HG02970 (cell line): Measurements from ENCODE around the gene CLIC5.

Experiments
- ATAC-seq: cut with Tn5 transposase; IDR thresholded peaks from one replicate; pipeline ENCODE4 v1.9.1; 2021; ENCODE audit warnings: mild to moderate bottlenecking, moderate library complexity, moderate number of reproducible peaks; ENCODE audit not compliant: unreplicated experiment, low FRiP score

Gene CLIC5

DNA sequence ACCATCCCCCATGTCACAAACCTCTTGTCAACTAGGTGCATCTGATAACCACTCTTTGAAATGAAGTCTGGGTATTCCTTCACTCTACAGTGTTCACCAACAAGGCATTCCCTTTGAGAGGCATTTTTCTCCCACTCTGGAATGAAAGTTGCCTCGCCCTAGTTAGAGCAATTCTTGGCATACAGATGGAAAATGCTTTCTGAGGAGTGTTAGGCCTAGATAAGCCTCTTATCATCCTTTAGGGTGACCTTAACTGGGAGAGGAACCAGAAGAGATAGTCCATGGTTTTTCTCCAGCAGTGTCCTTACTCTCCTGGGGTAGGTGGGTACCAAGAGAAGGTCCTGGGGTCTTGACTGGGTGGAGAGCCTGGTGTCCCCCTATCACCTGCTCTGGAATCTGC lies 14.8 kb downstream of the CLIC5 start:
- ATAC-seq: no peak

- no peak for ATAC-seq
Observed at GRCh38 chr6:45998524-45998923, 17.1 kb downstream of the CLIC5 start.

DNA sequence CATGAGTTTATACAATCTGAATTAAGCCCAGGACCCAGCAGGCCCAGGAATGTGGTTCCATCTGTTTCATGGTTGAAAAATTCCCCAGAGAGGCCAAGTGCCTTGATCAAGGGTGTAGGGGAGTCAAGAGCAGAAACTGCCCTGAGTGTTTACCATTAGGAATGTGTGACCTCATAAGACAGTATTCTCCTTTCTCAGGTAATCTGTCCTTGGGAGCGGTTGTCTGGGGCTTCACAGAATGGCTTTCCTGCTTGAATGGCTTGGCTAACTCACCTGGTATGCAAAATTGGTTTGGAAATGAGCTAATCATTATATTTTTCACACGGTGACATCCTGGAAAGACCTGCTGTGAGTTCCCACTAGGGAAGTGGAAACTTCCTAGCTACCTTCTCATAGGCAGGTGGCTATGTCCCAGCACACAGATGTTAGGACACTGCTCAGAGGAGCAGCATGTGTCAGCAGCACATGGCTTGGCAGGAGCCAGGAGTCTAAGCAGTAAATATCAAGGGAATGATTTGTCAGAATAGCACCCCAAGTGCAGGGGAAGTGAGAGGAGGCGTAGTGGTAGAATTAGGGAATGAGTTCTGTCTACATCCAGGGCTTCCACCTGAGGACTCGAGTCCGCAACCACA lies 17.7 kb downstream of the CLIC5 start:
- ATAC-seq: no peak

DNA sequence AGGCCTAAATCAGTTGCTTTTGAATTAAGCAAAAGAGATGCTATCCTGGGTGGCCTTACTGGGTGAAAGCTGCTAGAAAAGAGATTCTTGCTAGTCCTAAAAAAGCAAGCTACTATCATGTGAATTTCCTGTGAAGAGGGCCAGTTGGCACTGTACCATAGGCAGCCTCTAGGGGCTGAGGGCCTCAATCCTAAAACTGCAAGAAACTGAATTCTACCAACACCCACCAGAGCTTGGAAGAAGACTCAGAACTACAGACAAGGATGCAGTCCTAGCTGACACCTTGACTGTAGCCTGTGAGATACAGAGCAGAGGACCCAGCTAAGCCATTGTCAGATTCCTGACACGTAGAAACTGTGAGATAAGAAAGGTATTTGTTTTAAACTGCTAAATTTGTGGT lies 24.5 kb downstream of the CLIC5 start:
- no peak for ATAC-seq

- ATAC-seq: no peak
Observed at GRCh38 chr6:45990162-45990561, 25.5 kb downstream of the CLIC5 start.

- no peak for ATAC-seq
Observed at GRCh38 chr6:45988635-45989034, 27.0 kb downstream of the CLIC5 start.

GRCh38 chr6:45987856-45988255 lies 27.8 kb downstream of the CLIC5 start:
- ATAC-seq: no peak

DNA sequence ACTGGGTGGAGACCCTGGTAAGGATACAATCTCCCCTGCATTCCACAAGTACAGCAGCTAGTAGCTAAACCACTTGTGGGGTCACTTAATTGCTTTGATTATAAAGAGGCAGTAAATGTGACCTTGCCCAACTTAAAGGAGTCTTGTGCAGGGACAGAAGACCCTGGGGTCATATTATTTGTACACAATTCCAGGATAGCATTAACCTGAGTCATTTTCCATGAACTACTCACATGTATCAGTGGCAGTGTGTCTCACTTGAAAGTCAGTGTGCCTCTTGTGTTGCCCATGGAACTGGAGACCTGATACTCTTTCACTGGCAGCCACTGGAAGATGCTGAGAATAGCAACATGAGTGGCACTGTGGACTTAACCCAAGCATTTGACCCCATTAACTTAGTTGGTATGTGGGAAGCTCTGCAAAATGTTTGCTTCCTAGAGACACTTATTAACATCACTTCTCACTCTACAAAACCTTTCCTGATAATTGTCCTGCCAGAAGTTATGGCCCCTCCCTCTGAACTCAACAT lies 28.9 kb downstream of the CLIC5 start:
- no peak for ATAC-seq

- ATAC-seq: no peak
Observed at GRCh38 chr6:45984788-45985425, 30.8 kb downstream of the CLIC5 start.

DNA sequence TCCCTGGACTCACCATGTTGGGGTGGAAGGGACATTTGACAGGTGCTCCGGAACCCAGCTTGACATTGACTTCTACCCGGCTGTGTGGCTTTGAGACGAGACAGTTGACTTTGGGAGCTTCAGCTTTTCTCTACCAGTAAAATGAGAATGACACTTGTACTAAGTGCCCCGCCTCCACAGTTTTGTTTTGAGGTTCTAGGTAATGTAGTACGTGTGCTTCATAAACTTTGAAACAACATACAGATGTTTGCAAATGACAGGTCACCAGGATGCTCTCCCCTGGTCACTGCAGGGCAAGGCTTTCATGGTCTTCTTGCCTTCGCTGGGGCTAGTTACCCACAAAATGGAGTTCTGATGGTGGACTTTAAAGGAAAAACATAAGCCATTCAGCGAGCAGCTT lies 31.3 kb downstream of the CLIC5 start:
- ATAC-seq: no peak

DNA sequence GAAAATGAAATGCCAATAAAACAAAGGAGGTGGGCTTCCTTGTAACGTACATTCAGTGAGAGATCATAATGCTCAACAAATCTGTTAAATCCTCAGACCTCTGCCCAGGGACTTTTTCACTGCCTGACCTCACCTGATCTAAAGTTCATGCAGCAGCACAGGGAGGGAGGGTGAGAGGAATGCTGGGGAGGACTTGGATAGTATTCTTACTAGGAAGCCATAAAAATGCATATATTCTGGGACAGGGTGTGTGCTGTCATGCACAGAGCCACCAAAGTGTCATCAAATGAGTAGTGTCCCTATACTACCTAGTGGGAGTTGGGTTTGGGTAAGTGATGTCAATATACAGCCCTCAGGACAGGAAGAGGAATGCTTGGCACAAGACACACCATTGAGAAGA lies 32.6 kb downstream of the CLIC5 start:
- no peak for ATAC-seq

GRCh38 chr6:45982280-45983036 lies 33.2 kb downstream of the CLIC5 start:
- no peak for ATAC-seq

DNA sequence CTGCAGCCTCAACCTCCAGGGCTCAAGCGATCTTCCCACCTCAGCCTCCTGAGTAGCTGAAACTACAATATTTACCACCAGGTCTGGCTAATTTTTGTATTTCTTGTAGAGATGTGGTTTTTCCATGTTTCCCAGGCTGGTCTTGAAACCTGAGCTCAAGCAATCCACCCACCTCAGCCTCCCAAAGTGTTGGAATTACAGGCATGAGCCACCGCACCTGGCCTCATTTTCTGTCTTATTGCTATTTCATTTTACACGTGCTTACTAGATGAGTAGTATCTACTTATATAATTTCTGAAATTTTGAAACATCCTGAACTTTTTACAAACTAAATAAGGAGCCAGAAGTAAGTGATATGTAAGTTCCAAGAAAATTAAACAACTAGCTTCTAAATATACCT lies 34.6 kb downstream of the CLIC5 start:
- no peak for ATAC-seq

GRCh38 chr6:45979311-45979710 lies 36.3 kb downstream of the CLIC5 start:
- ATAC-seq: no peak

DNA sequence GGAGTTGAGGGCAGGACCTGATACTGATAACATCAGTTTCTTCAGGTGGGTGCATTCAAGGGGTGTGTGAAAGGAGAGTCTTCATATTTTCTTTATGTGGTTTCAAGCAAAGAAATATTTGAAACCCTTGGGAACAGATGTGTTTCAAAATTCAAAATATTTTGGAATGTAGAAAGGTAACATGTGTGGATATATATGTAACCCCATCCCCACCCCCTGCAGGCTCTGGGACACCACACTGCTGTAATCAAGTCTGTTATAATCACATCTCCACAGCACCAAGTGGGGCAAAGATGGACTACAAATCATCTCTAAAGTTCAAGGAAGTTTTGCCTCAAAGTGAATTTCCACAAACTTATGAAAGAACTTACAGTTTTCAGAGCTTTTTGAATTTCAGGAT lies 41.1 kb downstream of the CLIC5 start:
- no peak for ATAC-seq

DNA sequence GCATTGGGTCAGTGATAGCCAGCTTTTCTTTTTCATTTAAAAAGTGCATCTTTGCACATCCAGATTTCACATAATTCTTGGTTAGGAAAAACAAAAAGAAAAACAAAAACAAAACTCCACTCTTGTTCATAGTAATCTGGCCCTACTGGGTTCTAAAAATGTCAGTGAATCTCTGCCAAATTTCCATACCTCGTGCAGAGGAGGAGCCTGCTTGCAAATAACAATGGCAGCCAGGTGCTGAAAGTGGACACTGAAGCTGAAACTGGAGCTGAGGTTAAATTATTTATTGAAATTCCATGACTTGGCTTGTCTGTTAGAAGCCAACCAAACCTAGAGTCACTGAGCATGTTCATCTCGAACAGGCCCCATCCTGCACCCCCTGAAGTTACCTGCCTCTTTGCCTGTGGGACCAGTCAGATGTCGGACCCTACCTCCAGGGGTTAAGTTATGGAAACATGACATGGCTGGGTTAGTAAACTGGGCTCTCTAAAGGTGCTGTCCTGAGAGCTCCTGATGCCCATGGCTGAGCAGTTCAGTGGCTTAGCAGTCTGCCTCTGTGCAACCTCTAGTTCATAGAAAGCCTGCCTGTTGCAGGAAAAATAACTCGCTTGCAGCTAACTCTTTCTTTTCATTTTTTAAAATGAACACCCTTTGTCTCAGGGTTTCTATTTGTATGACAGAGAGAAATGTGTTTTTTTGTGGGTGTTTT lies 42.7 kb downstream of the CLIC5 start:
- no peak for ATAC-seq

- no peak for ATAC-seq
Observed at GRCh38 chr6:45971287-45971686, 44.4 kb downstream of the CLIC5 start.

DNA sequence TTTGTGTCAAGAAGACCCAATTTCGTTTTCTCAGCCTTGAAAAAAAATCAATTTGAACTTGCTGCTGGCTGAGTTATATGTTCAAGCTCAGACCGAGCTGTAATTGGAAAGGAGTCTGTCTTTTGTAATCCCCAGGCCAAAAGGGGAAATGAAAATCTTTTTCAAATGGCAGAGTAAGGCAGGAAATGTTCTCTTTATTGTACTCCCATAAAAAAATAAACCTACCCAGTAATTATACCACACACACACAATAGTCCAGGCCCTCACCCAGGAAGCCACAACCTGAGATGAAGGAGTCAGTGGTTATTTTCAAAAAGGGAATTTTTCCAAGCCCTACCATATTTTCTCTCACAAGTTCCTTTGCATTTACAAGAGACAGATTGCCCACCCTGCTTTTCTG lies 45.3 kb downstream of the CLIC5 start:
- no peak for ATAC-seq

GRCh38 chr6:45969883-45970282 lies 45.8 kb downstream of the CLIC5 start:
- no peak for ATAC-seq

GRCh38 chr6:45969026-45969425 lies 46.6 kb downstream of the CLIC5 start:
- ATAC-seq: no peak

DNA sequence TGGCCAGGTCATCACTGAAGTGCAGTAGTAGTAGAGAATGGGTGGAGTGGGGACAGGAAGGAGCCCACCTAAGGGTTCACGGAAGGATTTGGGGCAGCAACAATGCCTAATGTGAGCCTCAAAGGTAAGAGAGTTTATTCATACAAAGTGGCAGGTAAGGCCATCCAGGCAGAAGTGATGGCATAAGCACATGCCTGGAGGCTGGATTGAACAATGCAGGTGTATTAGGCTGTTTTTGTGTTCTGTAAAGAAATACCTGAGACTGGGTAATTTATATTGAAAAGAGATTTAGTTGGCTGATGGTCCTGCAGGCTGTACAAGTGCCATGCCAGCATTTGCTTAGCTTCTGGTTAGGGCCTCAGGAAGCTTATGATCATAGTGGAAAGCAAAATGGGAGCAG lies 48.3 kb downstream of the CLIC5 start:
- ATAC-seq: no peak
